HG02981 (cell line): ENCODE data around the gene DEGS1.

Experiments used
- ATAC-seq: cut with Tn5 transposase; IDR thresholded peaks from one replicate; pipeline ENCODE4 v1.9.1; 2021; ENCODE audit warnings: mild to moderate bottlenecking, moderate library complexity; ENCODE audit not compliant: unreplicated experiment

Gene DEGS1

DNA sequence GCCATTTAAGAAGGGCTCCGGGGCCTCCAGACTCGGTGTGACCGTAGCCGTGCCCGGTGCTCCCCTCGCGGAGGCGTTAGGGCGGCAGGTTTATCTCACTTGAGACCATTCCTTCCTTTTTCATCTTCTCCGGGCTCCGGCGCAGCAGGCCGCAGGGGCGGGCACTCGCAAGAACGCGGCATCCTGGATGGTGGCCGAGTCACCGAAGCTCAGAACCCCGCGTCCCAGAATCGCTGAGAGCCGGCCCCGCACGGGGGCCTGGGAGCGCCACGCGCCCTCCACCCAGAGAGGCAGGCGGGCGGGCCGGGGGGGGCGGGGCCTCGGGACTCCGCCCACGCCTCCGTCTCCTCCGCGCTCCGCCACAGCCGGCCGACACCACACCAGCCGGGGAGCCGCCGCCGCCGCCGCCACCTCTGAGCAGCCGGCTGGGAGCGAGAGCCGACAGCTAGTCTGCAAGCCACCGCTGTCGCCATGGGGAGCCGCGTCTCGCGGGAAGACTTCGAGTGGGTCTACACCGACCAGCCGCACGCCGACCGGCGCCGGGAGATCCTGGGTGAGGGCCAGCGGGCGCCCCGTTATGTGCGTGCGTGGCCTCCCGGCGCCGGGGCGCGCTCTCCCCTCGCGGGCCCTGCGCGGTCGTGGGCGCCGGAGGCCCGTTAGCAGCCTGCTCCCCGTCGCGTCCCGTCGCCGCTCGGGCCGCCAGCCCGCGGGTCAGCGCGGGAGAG is at the start of gene DEGS1:
TSS of gene DEGS1 (plus strand) at position 375 of the 725 bp plus-strand sequence. CDS start at position 472, 97 bp downstream.
- ATAC-seq = peak; percentile 50

- no peak for ATAC-seq
Measured at GRCh38 chr1:224133741-224134299, 49.2 kb upstream of the DEGS1 start.

DNA sequence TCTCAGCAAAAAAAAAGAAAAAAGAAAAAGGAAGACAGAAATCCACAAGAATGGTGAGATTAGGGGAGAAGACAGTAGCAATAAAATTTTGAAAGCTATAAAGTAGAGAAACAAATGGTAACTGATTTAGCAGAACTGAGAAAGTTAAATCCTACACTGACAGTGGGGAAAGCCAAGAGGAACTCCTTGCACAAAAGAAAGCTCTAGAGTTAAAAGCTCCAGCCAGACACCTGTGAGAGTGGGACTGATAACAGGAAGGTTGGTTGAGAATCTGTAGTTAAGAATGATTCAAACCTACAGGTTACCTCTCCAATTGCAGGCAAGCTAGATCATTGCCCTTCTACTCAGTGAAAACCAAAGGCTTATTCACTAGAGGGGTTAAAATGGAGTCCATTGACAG is 45.5 kb upstream of the DEGS1 start:
- ATAC-seq = no peak

GRCh38 chr1:224138198-224138597 is 44.8 kb upstream of the DEGS1 start:
- ATAC-seq = no peak

- no peak for ATAC-seq
Measured at GRCh38 chr1:224141693-224142092, 41.3 kb upstream of the DEGS1 start.

DNA sequence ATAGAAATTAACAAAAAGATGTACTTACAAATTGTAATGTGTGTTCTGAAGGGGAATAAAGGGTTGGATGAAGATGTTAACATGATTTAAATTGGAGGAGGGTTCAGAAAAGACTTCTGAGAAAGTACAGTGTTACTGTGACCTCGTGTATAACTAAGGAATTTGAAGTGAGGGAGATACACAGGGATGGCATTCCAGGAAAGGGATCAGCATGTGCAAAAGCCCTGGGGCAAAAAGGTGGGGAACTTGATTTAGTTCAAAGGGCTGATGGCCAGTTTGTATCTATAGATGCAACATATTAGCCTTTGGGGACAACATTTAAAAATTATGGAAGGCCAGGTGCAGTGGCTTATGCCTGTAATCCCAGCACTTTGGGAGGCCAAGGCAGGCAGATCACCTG is 33.3 kb upstream of the DEGS1 start:
- ATAC-seq = no peak

DNA sequence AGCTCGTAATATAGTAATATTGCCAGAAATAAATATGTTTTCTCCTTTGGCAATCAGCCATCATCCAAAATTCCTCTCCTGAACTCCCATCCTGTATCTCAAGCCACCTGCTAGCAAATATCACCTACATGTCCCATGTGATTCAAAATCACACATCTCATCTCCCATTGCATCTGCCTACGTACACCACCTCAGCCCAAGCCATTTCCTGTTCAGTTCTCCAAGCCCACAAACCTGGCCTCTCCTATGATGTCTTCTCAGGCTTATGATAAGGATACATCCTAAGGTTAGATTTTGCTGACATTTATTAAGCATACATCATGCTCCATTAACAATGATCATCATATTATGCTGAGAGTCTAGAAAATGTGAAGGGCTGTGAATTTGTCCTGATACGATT is 31.9 kb upstream of the DEGS1 start:
- ATAC-seq = no peak

DNA sequence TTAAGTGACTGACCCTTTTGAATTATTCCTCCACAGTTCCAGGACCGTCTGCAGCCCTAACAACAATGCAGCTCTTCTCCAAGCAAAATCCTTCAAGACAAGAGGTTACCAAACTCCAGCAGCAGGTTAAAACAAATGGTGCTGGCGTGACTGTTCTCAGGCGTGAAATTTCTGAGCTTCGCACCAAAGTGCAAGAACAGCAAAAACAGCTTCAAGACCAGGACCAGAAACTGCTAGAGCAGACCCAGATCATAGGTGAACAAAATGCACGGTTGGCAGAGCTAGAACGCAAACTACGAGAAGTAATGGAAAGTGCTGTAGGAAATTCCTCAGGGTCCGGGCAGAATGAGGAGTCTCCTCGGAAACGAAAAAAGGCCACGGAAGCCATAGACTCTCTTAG is 25.7 kb upstream of the DEGS1 start:
- ATAC-seq = no peak

DNA sequence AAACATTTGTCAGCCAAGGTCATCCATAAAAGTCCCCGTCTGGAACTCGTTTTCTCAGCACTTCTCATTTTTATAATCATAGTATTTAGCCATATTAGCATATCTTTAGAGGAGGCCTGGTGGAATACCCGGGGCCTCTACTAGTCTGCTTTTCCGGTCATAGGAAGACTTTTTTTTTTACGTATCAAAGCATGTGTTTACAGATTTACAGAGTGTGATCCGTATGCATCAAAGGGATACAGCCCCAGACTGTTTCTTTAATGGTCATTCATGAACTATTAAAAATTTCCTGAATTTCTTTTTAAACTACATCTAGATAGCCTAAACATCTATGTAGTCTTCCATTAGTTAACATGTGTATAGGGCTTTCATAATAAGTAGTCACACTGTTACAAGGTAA is 23.5 kb upstream of the DEGS1 start:
- ATAC-seq = no peak

- no peak for ATAC-seq
Measured at GRCh38 chr1:224160171-224160682, 22.8 kb upstream of the DEGS1 start.

DNA sequence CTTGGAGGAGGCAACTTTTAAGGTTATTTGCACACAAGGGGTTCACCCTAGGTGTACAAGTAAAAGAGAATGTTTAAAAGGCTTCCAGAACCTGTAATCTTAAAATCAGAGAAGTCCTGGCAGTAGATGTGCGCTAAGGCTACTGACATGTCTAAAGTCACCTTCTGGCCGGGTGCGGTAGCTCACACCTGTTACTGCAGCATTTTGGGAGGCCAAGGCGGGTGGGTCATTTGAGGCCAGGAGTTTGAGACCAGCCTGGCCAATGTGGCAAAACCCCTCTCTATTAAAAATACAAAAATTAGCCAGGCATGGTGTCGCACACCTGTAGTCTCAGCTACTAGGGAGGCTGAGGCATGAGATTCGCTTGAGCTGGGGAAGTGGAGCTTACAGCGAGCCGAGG is 20.3 kb upstream of the DEGS1 start:
- no peak for ATAC-seq

- no peak for ATAC-seq
Measured at GRCh38 chr1:224163311-224163710, 19.7 kb upstream of the DEGS1 start.

DNA sequence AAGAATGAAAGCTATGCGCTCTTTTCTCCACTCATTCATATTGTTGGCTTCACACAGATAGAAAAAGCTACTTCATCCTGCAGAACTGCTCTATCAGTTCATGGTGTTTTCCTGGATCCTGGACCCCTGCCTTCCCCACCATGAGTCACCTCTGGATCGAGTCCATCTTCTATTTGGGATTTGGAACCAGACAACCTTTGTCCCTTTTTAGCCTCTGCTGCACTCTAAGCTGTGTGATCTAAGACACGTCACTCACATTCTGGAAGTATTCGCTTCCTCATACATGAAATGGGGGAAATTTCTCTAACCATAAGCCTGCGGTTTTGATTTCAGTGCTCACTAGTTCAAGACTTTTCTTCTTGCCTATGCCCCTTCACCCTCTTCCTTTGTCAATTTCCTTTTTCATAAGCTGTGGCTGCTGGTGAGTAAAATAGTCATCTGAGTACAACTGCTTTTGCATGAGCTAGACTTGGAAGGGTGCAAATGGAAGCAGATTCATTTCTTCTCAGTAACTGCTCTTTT is 14.1 kb upstream of the DEGS1 start:
- peak; percentile 90 for ATAC-seq

DNA sequence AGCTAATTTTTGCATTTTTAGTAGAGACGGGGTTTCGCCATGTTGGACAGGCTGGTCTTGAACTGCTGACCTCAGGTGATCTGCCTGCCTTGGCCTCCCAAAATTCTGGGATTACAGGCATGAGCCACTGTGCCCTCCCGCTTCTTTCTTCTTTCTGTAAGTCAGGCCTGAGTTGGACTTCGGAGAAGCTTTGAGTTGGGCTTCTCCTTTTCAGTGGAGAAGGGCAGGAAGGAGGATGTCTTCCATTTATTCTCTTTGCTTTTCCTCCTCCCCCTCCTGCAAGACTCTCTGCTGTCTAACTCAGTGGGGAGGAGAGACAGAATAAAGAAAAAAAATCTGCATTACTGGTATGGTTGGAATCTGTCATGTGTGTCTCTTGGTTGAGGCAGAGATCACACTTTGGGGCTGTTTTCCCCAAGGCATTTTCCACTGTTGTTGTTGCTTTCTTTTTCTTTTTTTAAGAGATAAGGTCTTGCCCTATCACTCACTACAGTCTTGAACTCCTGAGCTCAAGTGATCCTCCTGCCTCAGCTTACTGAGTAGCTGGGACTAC is 13.2 kb upstream of the DEGS1 start:
- ATAC-seq = no peak

GRCh38 chr1:224170343-224170742 is 12.7 kb upstream of the DEGS1 start:
- no peak for ATAC-seq

GRCh38 chr1:224170748-224171478 is 12.1 kb upstream of the DEGS1 start:
- ATAC-seq = no peak

DNA sequence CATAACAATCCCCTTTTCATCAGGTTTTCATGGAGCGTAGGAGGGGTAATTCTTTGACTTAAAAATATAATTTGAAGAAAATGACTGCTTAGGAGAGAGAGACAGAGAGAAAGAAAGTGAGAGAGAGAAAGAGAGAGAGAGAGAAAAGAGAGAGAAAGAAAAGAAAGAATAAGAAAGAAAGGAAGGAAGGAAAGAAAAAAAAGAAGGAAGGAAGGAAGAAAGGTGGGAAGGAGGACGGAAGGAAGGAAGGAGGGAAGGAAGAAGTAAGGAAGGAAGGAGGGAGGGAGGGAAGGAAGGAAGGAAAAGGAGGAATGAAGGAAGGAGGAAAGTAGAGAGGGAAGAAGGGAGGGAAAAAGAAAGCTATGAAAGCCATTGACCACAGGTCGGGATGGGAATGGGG is 10.8 kb upstream of the DEGS1 start:
- no peak for ATAC-seq

GRCh38 chr1:224173523-224173922 is 9.5 kb upstream of the DEGS1 start:
- ATAC-seq = no peak

DNA sequence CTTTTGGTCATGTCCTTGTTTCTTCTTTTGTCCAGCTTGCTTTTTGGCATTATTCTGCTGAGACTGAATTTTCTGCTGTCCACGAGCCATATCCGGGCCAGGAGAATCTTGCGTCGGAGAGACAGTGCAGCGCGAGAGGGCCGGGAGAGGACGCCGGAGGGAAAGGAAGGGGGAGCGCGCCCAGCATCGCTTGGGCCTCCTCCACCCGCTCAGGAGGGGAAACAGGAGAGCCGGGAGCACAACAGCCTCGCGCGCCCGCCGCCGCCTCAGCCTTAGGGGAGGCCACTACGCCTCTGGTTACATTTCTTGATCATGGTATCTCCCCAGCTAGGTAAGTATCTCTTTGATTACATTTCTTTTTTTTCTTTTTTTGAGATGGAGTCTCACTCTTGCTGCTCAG is 7.4 kb upstream of the DEGS1 start:
- no peak for ATAC-seq

DNA sequence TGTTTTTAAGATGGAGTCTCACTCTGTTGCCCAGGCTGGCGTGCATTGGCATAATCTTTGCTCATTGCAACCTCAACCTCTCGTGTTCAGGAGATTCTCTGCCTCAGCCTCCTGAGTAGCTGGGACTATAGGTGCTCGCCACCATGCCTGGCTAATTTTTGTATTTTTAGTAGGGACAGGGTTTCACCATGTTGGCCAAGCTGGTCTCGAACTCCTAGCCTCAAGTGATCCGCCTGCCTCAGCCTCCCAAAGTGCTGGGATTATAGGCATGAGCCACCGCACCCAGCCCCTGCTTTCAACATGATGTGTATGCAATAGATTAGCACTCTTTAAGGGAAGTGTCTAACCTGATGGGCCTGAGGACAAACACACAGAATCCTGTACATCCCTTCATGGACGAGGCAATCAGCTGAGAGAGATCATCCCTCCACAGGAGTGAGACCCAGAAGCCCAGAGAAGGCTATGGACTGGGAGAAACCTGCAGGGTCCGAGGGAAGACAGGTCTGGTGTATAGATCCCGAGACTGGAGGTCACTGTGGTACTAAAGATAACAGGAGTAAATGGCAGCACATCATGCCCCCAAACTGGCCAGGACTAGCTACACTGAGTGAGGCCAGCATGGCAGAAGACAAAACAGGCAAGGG is 5.6 kb upstream of the DEGS1 start:
- ATAC-seq = no peak

DNA sequence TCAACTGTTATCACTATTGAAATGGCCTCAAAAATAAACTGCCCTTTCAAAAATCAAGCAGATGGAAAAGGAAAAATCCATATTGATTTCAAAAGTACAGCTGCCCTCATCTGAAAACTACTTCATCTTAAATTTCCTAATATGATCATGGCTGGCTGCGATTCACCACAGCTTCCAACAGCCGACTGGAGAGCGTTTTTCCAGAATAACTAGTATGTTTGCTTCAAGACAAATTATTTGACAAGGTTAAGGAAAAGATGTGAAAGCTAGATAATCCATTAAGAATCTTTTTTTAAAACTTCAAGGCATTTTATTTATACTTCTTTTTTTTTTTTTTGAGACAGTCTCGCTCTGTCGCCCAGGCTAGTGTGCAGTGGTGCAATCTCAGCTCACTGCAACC is 4.1 kb upstream of the DEGS1 start:
- ATAC-seq = no peak
